ENCODE results near the gene CDH12.
"Not testable (repeated sequence)": the region's sequence is repeated elsewhere in the genome, so short reads cannot be mapped to it uniquely, and the experiment has no call there.

CDH12 gene

DNA sequence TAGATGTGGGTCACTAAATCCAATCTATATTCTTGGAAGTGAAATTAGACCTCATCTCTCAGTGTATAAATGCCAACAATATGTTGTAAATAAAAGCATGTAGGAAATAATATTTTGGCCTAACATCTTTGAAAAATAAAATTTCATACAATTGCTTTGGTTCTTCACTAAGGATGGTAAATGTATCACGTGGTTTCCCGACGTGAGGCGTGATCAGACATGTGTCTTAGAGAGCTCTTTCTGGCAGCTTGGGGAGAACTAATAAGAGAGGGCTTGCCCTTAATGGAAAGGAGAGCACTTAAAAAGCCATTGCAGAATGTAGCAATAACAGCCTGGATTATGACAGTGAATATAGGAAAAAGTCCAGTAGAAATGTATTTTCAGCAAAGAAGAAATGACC lies 602.6 kb downstream of the CDH12 start:
- no peak for DNase-seq

DNA sequence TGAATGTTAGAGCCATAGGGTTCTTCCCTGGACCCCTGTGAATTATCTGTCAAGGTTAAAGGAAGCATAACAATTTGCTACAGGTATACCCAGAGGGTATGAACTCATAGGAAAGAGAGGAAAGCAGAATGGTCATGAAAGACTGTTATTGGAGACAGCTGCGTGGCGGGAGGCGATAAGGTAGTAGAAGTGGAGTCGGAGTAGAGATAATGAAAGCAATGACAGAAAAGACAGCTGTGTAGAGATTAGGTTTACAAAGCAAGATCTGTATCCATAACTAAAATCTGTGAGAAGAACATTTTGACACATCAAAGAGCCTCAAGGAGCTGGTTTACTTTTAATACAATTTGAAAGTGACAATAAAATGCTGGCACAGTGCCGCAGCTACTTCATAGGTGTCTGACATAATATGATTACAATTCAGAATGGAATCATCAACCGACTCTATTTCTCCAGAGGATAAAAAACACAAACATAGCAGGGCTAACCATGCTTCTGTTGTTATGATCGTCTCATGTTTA lies 603.9 kb downstream of the CDH12 start:
- DNase-seq, result no peak

DNA sequence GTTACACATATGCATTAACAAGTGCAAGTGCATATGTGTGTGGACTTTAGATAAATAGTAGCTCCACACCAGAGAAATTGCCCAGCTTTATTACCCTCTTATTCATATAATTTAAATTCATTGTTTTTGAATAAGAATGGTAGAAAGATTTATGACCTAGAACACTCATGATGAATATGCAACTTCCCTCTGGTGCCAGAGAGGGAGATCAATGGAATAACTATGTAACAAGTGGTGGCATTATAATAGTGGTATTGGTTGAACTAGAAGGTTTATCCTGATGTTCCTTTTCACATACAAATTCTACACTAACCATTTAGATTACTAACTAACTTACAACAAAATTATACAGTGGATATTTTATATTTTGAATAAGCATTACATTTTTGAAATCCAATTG lies 607.4 kb downstream of the CDH12 start:
- no peak for DNase-seq

DNA sequence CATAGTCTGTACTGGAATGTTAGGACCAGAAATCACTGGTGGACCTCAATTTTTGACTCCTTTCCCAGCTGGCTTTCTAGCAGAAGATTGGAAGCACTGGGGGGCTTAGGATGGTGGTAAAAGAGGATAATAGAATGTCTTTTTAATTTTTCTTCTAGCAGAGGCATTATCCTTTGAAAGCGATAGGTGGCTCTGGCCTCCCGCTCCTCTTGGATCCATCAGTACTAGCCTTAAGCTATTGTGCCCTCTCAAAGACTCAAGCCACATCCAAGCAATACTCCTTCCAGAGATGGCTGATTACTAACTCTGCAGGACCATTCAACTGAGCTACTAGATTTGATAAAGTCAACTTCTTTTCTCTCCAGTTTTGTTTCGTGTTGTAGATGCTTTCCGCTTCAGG lies 610.6 kb downstream of the CDH12 start:
- DNase-seq, result no peak

DNA sequence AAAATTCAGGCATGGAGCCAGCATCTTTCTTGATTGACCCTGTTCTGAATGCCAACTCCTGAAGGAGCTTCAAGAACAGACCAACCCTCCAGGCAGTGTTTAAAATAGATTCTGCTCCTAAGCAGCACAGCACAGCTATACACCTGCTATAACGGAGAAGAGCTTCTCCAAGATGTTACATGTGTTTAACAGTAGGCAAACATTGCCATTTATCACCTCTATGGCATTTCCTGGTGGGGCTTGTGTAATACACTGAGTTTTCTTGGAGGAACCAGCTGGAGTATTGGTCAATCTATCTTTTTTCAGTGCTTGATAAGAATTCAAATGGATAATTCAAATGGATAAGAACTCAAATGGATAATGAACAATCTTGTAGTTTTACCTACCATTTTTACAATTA lies 615.1 kb downstream of the CDH12 start:
- DNase-seq, result no peak

DNA sequence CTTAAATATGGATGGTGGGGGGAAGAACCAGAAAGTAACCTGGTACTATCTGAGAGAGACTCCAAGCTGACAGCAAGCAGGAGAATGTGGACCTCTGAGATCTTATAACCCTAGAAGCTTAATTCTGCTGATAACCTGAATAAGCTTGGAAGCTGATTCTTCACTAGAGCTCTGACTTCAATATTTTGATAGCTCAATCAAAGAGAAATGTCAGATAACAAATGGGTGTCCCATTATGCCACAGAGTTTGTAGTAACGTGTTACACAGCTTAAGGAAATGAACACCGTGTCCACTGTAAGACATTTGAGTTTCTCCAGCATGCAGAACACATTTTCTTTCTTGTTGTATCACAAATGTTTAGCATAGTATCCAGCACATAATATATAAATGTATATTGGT lies 626.7 kb downstream of the CDH12 start:
- no peak for DNase-seq

DNA sequence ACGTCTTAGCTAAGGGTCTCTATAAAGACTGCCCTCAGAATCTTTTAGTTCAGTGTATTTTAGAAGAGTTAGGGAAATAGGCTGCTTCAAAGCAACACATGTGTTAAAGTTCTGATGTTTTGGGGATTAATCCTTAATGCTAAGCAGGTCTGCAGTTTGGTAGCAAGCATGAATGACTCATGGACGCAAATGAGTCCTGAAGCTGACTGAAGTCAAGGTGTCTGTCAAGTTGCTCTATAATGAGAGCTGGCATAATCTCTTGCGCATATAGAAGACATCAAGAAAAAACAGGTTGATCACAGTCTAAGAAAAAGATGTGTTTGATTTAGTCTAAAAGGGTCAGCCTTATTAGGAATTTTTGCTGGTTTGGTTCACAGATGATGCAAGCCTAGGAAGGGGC lies 630.1 kb downstream of the CDH12 start:
- DNase-seq, result no peak

DNA sequence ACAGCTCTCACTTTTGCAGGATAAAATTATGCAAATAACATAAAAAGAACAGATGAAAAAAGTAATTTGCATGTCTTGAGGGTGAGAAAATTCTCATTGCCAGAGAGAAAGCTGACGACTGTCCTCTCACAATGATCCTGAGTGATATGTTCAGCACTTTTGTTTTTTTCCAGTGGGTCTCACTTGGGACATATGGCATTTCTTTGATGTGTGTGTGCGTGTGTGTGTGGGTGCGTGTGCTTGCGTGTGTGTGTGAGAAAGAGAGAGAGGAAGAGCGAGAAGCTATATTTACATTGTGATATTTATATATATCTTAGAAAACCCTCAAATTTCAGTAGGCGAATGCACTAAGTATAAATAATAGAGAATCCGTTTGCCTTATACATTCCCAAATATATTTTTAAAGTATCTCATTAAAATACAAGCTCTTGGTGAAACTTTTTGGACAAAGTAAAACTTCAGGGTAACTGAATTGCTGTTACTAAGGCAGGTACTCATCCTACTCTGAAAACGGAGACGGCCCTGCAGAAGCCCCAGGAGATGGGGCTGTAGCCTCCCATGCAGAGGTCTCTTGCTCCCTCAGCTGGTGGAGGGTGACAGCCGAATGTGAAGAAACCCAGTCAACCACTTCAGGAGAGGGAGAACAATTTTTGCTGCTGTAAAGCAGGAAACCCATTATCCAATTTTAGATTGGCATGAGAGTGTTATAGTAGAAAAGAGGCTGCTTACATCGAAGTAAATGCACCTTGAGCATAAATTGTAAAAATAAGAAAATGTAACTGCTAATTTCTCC lies 639.2 kb downstream of the CDH12 start:
- DNase-seq, result not testable (repeated sequence)

DNA sequence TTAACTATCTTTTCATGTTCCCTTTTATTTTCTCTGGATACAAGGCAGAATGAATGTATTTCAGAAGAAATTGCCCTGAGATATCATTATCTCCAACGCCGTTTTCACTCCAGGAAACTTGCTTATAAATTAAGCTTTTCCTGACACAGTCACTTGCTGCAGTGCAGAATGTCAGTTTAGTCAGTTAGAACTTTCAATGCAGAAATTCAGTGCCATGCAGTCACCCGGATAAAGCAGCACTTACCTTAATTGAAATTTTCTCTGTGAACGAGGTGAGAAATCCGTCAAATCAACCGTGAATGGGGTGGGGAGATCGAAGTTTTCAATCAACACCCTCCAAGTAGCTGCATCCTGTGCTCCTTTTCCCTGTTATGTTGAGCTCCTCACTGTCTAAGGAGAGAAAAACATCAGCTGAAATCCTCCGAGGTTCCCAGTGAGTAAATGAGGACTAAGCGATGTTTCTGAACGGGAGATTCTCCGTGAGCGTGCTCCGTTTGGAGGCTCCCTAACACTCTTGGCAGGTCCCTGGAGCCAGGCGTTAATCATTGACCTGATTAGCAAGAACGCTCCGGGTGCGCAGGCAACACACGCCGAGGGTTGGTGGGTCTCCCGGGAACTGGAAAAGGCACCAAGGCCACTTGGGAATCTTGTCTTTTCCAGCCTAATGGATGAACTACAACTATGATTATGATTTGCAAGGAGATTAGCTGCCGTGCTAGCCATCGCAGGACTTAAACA lies 640.7 kb downstream of the CDH12 start:
- DNase-seq, result not testable (repeated sequence)

DNA sequence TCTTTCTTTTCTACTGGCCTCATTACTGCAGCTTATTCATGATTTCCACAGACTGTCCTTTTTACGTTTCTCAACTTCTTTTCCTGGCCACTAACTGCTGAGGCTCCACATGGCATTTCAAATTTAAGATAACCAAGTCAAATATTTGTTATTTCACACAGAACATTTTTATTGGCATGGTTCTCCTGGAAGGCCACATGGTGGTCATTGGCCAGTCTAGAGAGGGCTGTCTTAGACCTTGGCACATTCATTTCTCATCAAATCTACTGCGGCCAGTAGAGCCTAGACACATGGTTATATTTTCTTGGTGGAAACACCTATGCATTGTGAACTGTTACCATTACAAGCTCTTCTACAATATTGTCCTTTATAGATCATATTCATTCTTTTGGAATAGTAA lies 644.7 kb downstream of the CDH12 start:
- DNase-seq, result not testable (repeated sequence)

DNA sequence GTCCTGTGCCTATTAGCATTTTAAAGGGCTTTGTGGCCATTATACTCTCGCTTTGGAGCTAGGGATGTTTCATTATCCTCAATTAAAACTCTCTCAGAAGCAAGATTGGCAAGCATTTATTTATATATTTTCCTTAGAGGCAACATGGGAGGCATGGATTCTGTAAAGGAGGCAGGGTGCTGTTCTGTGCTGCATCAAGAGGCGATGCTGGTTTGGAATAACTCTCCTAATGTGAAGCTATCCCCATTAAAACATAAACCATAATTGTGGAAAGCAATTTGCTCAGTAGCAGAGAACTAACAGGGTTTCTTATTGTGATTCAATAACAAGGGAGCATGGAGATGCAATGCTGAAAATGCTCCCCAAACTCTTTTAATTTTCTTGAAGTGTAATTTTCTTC lies 664.5 kb downstream of the CDH12 start:
- not testable (repeated sequence) for DNase-seq

DNA sequence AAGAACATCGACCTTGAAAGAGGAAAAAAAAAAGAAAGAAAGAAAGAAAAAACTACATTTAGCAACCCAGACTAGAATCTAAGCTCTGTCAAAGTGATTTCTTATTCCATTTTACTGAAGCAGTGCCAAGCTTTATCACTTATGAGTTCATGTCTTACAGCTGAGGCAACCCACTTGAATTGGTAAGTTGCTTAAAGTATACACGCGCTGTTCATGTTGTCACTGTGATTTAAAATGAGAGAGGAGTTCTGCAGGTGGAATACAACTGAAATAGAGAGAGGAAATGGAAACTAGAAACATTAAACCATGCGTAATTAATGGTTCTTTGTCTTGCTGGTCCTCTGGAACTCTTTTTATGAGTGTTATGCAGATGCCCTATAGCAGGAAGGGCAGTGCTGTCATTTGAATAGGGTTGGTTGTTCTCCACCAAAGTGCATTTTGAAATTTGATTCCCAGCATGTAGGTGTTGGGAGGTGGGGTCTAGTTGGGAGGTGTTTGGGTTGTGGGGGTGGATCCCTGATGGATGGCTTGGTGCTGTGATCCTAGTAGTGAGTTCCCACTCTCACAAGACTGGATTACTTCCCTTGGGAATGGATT lies 665.4 kb downstream of the CDH12 start:
- DNase-seq, result not testable (repeated sequence)

DNA sequence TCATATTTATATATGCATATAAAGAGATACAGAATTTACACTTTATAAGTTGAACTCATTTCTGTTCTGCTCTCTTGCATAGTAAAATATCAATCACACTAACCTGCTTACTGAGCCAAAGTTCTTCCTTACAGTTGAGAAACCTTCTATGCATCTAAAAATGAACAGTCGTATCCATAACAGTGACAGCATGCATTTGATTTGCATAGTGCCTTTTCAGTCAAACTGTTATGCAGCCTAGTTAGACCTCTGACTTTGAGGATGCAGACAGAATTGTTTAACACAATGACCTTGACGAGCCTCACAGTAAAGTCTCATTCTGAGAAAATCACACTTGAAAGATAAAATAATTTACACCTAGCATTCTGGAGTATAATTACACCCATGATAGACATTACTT lies 683.9 kb downstream of the CDH12 start:
- DNase-seq, result not testable (repeated sequence)

DNA sequence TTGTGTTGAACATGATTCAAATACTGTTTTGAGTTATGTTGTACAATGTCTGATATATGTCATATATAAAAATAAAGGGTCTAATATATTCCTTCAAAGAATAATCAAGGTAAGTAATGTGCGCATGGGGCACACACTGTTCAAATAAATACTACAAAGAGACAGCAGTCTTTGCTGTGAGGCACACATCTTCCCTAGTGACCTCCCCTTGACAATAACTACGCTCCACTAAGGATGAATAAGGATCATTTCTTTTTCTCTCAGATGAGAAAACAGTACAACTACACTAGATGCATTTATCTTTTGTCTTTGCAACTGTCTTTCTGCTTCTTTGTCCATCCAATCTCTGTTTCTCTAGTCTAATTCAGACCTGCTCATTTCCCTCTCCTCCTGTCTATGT lies 684.4 kb downstream of the CDH12 start:
- DNase-seq, result not testable (repeated sequence)

DNA sequence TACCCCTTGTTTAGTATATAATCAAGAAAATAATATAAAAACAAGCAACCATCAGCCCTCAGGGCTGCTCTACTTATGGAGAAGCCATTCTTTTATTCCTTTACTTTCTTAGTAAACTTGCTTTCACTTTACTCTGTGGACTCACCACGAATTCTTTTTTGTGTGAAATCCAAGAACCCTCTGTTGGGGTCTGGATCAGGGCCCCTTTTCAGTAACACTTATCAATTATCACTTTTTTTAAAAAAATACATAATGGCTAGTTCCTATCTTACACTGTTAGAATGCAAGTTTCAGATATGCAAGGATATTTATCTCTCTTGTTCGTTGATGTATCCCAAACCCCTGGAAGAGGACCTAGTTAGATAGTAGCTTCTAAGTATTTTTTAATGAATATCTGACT lies 687.2 kb downstream of the CDH12 start:
- DNase-seq, result not testable (repeated sequence)

DNA sequence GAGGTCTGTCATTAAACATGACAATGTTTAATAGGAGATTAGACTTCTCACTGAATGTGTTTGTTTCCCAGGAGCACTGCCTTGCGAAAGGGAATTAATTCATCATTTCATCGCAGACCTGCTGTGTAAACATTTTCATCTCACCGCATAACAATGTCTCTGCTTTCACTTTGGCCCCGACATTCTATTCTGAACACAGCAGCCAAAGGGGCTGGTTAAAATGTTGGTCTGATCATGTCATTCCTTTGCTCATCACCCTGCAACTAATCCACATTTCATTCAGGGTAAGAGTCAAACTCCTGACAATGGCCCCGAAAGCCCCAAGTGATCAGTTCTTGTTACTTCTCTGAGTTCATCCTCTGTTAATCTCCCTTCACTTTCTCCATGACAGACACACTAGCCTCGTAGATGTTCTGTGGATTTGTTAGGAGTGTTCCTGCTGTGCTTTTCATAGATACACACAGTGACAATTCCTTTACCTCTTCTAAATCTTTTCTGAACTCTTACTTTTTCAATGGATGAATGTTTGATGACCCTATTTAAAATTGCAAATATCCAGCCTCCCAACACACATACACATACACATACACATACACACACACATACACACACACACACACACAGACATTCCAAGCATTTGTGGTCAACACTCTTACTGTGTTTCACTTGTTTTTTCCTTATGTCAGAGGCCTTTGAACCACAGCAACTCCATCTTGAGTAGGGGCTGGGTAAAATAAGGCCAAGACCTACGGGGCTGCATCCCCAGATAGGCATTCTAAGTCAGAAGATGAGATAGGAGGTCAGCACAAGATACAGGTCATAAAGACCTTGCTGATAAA lies 688.0 kb downstream of the CDH12 start:
- not testable (repeated sequence) for DNase-seq

DNA sequence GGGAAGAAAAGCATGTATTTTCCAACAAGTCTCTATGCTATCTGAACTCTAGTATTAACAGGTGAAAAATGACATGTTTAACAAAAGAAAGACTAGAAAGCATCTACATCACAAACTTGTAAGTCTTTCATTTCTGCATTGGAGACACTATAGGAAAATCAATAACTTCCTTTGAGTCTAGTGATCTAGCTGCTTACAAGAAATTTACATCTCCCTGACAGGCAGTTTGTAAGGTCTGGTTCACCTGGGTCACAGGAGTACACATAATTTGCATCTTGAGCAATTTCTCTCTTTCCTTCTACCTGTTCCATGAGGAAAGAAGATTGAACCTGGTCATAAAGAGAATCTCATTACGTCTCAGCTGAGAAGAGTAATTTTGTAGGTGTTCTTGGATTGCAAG lies 696.2 kb downstream of the CDH12 start:
- not testable (repeated sequence) for DNase-seq

DNA sequence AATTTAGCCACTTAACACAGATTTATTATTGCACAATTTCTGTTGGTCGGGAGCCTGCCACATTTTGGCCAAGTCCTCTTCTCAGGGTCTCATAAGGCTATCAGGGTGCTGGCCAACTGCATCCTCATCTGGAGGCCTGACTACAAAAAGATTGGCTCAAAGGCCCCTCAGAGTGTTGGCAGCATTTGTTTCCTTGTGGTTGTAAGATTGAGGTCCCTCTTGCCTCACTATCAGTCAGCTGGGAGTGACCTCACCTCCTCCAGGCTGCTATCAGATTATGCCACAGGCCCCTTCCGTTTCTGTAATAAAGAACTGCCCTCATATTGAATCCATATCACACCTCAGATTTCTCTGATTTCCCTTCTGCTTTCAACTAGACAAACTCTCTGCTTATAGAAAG lies 698.4 kb downstream of the CDH12 start:
- not testable (repeated sequence) for DNase-seq

DNA sequence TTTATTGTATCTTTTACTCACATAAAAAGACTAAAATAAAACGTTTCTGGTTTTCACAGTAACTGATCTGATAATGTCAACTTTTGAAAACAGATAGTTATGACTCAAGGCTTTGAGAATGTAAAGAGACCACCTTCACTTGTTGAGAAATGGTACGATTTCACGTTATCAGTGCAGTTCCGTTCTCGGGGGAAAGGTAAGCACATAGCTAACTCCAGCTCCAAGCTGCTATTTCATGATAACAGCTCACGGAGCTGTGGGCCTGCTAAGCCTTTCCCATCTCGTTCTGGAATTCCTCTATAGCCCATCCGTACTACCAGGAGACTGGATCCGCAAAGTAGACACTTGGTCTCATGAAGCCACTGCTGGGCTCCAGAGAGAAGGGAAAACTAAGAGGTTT lies 701.3 kb downstream of the CDH12 start:
- not testable (repeated sequence) for DNase-seq

DNA sequence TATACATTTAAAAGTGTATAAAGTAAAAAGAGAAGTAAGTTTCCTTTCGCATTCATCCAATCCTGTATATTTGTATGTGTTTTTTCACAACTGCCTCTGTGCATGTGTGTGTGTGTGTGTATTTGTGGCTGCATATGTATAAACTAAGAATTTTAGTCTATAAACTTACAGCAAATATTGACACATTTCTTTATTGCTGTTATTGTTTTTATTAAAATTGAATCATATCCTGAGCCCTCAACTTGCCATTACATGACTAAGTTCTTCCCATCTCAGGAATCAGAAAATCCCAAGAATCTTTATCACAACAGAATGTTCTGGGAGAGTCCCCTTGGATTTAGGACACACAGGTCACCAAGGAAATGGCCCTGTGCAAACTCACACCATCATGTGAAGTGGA lies 712.7 kb downstream of the CDH12 start:
- not testable (repeated sequence) for DNase-seq

DNA sequence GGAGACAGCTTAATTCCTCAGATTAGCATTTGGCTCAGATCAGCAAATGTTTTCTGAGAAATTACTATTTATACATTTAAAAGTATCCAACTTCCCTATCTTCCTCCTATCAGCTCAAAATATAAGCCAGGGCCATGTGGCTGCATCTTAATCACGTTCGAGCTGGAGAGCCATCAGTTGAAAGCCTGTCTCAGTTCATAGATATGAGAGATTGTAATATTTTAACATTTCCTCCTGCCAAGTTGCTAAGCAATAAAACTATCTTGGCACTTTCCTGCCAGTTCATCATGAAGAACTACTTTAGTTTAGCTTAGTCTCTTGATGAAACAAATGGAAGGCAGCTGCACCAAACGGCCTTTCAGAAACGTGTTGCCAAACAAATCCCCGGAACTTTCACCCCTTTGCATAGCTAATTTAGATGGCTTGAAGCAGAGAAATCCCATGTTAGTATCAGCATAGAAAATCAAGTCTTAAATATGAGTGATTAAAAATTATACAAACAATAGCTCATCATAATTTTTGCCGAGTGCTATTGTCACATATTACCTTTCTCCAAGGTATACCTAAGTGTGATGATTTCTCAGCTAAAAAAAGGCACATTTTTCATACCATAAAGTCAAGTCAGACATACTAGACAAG lies 713.4 kb downstream of the CDH12 start:
- DNase-seq, result not testable (repeated sequence)

DNA sequence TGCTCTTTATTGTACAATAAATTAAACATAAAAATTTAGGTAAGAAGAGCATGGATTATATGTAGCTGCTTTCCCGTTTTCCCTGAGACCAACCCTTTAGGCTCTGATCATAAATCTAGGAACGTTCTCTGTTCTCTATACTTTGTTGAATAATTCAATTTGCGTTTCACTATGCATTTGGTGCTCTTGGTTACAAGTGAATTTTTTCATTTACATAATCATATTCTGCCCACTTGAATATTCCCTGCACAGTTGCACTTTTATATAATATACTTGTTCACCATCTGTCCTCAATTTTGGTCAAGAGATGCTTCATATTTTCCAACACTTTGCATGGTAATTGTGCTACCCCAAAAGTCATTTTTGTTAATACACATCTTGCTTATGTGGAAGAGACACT lies 741.8 kb downstream of the CDH12 start:
- DNase-seq, result no peak

All from amniotic stem cell (primary cell).